AG08396 (cell line): ENCODE results near the gene SYTL5.

Experiments
- DNase-seq: peaks from one replicate; pipeline ENCODE4 v3.0.0; 2012; ENCODE audit warnings: low spot score, mixed read lengths

The SYTL5 gene

DNA sequence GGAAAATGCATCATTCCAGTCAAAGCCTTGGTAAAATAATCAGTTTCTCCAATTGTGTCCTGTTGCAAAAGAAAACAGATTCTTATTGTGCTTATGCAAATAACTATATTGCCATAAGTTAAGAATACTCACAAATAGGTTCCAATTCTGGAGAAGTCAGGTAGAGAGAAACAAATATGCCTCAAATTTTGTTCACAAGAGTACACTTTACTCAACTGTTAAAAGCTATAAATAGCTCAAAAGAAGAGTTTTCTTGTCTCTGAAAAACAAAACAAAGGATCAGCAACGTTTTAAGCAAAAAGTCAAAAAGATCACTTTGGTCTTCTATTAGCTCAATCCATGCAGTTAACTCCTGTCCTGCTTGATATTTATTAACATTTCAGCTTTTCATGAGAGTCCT is 21.9 kb downstream of the SYTL5 start:
- no peak for DNase-seq

DNA sequence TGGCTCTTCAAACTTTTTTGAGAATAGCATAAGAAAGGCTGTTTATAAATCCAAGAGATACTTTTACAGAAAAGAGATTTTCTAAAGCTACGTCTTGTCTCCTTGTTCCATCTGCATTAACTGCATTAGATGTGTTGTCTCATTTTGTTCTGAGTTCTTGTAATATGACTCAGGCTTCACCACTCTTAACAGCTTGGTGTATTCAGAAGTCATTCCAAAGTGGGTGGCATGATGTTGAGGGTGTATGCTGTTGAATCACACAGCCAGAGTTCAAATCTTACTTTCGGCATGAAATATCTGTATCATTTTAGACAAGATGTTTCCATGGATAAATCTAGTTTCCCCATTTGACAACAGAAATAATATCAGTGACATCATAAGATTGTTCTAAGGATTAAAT is 30.1 kb downstream of the SYTL5 start:
- no peak for DNase-seq

GRCh38 chrX:38038501-38038900 is 32.1 kb downstream of the SYTL5 start:
- no peak for DNase-seq

GRCh38 chrX:38041237-38041636 is 34.9 kb downstream of the SYTL5 start:
- no peak for DNase-seq

DNA sequence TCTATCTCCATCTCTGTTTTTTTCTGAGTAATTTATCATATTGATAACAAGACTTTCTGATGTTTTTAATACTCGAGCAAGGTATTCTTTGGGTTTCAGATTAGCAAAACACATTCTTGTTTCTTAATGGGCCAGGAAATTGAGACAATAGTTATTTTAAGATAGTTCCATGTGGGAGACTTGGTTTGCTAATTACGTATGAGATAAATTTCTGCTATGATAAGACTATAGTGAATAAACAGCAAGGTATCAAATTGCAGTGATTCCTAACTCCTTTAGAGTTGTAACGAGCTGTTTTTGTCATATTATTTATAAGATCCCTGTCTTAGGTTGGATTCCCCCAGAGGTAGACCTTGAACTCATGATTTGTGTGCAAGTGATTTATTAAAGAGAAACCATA is 38.3 kb downstream of the SYTL5 start:
- DNase-seq = no peak

- no peak for DNase-seq
These were observed 39.3 kb downstream of the SYTL5 start for GRCh38 chrX:38045538-38046096.

- DNase-seq = no peak
These were observed 42.5 kb downstream of the SYTL5 start for GRCh38 chrX:38048886-38049285.

- DNase-seq = no peak
These were observed 44.5 kb downstream of the SYTL5 start for GRCh38 chrX:38050806-38051205.

- DNase-seq = peak; percentile 9
These were observed 45.7 kb downstream of the SYTL5 start for GRCh38 chrX:38052096-38052495.

GRCh38 chrX:38055170-38055847 is 49.0 kb downstream of the SYTL5 start:
- DNase-seq = no peak

DNA sequence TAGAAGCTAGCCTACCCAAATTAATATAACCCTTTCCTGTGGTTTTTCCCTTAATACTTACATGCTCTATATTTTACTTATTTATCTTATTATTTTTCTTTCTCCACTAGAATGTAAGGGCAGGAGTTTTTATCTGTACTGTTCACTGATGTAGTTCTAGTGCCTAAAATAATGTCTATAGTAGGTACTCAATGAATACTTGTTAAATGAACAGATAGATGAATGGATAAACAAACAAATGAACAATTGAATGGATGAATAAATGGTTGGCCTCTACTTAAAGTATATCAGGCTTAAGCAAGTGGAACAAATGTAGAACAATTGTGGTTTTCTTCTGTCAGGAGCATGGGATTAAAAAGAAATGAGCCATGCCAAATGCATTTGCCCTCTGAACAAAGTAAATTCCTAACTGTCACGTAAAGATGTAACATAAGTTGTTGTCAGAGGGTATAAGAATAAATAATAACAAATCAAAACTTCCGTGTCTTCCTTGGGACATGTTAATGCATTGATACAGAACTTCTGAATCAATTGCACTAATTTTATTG is 54.1 kb downstream of the SYTL5 start:
- no peak for DNase-seq

DNA sequence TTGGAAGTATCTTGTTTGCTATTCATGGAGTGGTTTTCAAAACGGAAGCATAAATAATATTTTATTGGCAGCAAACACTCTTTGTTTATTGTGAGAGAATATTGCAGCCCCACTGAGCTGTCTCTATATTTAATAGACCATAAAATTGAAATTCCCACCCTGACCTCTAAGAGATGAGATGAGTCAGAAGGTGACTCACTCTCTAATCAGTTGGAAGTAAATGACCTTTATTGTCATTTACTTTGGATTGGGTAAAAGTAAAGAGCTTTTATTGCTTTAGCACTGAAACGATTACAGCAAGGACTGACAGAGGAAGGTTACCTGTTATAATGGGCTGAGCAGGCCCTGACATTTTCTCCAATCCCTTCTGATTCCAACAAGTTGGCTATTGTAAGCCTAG is 55.0 kb downstream of the SYTL5 start:
- DNase-seq = no peak

DNA sequence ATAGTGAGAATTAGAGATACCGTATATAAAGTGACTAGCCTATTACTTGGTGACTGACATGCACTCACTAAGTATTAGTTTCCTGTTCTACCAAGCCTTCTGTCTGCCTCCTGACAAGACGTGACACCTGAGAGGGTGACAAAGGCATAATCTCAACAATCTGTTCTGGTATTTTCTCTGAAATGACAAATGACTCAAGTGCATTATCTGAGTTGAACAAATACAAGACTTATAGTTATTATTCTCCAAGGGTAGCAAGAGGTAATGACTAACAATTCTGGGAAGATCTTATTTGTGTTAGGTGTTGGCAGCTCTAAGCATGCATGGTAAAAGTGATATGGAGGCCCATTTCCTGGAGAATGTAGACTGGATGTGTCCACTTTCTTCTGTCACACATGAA is 60.6 kb downstream of the SYTL5 start:
- DNase-seq = no peak

DNA sequence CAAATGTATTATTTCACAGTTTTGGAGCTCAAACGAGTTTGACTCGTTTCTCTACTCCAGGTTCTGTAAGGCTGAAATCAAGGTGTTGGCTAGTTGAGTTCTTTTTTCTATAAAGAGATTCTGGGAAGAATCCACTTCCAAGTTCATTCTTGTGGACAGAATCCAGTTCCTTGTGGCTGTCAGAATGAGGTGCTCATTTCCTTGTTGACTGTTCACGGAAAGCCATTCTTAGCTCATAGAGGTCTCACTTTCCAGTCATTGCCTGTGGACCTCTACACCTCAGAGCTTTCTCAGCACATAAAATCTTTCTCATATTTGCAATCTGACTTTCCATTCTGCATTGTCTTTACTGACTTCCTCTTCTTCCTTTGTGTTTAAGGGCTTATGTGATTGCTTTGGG is 62.9 kb downstream of the SYTL5 start:
- DNase-seq = no peak

- no peak for DNase-seq
These were observed 63.6 kb downstream of the SYTL5 start for GRCh38 chrX:38069991-38070390.

- DNase-seq = no peak
These were observed 73.1 kb downstream of the SYTL5 start for GRCh38 chrX:38079463-38079862.

DNA sequence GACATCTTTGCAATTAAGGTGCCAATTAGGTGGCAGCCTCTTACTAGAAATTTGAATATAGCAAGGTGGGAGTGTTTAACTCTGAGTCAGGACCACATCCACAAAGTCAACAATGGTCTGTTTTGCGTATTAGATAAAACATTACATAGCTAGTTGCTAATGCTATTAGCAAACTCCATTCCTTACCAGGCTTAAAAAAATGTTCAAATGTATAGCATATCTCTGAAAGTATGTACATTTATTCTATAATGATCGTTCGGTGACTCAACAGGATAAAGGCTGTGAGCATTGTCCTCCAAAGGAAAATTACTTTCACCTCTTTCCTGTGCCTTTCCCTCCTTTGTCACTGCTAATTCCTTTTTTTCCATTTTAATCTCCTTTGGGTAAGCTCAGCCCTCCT is 74.5 kb downstream of the SYTL5 start:
- no peak for DNase-seq

DNA sequence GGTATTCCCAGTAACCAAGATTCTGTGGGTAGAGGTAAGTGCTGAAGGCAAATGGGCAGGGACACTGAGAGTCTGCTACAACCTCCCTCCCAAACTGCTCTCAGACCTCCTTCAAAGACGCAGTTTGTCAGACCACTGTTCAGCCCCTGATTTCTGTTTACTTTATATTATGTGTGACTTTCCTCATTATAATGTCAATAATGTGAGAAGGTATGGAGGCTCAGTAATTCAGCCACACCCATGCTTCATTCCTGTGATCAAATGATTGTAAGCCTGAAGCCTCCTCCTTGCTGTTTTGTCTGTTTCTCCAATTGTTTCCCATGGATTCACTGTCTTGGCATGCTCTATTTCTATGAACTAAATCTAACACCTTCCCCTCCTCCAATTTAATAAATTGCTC is 75.6 kb downstream of the SYTL5 start:
- no peak for DNase-seq

- DNase-seq = no peak
These were observed 76.0 kb downstream of the SYTL5 start for GRCh38 chrX:38082309-38082708.

GRCh38 chrX:38085813-38086212 is 79.5 kb downstream of the SYTL5 start:
- DNase-seq = no peak

- DNase-seq = no peak
These were observed 80.3 kb downstream of the SYTL5 start for GRCh38 chrX:38086451-38087215.

- no peak for DNase-seq
These were observed 81.2 kb downstream of the SYTL5 start for GRCh38 chrX:38087594-38087993.
